22Rv1 (cell line): ENCODE measurements around the gene RABGAP1L.

Experiments used
- ZFX ChIP-seq: fragments of 450-650 bp; IDR thresholded peaks from 2 replicates; pipeline ENCODE4 v1.6.1; 2017; ENCODE audit warnings: antibody characterized with exemption, borderline replicate concordance
- TF ChIP-seq, protein P1 (sequence below): fragments of 450-650 bp; IDR thresholded peaks from 2 replicates; pipeline ENCODE4 v1.5.1; 2017; ENCODE audit warnings: mild to moderate bottlenecking

DNA sequence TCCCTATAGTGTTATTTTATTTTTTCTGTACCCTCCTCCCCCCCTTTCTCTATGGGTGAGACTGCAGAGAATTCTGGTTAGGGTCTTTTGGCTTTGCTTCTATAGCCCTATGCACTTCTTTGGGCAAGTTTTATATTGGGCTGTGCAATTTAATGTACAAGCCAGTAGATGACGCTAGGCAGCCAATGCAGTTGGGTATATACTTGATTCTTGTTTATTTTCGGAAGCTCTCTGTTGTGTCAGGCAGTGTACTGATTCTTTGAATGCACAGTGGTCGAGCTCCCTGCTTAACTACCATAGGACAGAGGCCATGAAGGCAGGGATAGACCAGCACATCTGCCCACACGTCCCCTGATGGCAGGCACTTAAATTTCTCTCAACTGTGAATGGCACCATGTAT lies 254.3 kb downstream of the RABGAP1L start:
- TF ChIP-seq, protein P1, sequence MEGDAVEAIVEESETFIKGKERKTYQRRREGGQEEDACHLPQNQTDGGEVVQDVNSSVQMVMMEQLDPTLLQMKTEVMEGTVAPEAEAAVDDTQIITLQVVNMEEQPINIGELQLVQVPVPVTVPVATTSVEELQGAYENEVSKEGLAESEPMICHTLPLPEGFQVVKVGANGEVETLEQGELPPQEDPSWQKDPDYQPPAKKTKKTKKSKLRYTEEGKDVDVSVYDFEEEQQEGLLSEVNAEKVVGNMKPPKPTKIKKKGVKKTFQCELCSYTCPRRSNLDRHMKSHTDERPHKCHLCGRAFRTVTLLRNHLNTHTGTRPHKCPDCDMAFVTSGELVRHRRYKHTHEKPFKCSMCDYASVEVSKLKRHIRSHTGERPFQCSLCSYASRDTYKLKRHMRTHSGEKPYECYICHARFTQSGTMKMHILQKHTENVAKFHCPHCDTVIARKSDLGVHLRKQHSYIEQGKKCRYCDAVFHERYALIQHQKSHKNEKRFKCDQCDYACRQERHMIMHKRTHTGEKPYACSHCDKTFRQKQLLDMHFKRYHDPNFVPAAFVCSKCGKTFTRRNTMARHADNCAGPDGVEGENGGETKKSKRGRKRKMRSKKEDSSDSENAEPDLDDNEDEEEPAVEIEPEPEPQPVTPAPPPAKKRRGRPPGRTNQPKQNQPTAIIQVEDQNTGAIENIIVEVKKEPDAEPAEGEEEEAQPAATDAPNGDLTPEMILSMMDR: peak; percentile 75
- no peak for TF ChIP-seq ZFX
